Amniotic epithelial cell (primary cell): ENCODE measurements around the gene NFIC.
"Not testable (repeated sequence)": the region's sequence is repeated elsewhere in the genome, so short reads cannot be mapped to it uniquely, and the experiment has no call there.

Experiments
- DNase-seq: peaks from one replicate; pipeline ENCODE4 v3.0.0-alpha.2; 2010; ENCODE audit warnings: low read depth

NFIC gene

DNA sequence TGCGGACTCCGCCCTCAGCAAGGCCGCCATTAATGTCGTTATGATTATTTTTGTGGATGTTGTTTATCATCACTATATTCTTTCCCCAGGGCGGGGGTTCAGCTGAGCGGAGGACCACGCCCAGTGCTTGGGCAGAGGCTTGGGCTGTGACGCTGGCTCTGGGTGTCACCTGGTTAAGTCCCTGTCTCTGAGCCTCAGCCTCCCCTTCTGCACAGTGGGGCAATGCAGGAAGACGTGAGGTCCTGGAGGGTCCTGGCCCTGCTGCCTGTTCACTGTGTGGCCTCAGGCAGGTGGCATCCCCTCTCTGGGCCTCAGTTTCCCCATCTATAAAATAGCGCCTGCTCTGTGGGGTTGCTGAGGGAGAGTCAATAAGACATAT lies 32.5 kb downstream of the NFIC start:
- no peak for DNase-seq

GRCh38 chr19:3399311-3399710 lies 32.9 kb downstream of the NFIC start:
- not testable (repeated sequence) for DNase-seq

- DNase-seq: no peak
These were observed 34.8 kb downstream of the NFIC start for GRCh38 chr19:3401004-3401768.

DNA sequence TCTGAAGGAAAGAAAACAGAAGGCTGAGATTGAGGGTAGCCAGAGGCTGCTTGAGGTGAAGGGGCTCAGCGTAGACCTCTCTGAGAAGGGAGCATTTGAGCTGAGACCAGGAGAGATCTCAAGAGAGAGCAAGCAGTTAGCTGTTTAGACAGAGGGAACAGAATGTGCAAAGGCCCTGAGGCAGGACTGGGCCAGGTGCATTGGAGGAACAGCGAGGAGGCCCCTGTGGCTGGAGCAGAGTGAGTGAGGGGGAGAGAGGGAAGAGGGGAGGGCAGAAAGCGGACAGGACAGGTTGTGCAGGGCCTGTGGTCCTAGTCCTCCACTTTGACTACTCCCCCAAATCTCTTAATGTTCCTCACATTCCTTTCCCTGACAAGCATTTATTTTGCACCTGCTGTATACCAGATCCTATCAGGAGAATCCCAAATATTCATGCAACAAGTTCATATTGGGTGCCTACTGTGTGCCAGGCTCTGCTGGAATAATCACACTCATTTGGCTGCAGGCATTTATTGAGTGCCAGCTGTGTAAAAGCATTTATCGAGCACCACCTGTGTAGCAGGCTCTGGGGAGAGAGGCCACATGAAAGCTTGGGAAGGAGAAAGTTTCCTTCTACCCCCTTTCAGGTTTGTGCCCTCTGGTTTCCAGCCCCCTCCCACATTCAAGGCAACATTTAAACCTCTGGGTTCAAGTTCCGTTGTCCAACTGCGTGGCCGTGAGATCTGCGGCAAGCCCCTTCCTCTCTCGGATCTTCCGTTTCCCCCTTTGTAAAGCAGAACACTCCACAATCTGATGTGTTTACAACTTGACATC lies 36.5 kb downstream of the NFIC start:
- no peak for DNase-seq

DNA sequence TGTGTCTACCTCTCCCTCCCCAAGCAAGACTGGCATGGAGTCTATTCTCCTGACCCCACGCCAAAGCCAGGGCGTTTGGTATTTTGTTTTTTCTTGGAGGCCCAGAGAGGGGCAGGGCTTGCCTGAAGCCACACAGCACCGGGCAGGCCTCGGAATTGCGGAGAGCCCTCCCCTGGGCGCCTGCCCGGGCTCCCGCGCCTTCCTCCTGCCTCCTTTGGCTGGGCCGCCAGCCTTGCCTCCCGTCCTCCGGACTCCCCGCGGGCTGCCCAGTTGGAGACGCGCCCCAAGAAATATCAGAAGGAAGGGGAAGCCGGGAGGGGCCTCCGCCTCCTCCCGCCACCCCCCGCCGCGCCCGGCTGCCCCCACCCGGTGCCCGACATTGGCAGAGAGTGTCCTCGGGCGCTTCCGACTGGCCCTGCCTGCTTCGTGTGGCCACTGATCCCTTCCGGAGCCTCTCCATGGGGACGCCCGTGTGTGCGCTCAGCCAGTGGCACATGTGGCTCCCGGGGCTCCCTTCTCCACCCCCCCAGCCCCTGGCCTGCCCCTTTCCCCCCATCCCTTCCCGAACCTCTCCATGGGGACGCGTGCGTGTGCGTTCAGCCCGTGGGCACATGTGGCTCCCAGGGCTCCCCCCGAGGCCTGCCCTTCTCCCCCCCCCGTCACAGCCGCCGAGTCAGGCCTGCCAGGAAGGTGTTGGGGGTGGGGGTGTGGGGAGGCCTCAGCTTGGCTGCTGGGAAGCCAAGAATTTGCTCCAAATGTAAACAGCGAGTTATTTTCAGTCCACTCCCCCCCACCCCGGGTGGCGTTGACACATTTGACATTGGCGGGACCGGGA lies 37.3 kb downstream of the NFIC start:
- DNase-seq: peak; percentile 83

- DNase-seq: peak; percentile 54
These were observed 38.2 kb downstream of the NFIC start for GRCh38 chr19:3404324-3405260.

DNA sequence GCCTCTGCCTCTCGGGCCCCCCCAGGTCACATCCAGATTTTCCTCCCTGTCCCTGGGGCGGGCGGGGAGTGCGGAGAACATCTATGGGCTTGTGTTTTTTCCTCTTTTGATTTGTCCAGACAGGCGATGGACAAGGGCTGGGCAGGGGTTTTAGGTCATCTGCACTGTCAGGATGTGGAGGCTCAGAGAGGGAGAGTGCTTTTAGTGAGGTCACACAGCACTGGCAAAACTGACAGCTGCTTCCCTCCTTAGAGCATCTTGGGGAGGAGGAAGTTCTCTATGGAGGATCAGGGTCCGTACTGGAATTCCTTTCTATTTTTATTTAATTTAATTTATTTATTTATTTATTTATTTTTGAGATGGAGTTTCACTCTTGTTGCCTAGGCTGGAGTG lies 38.9 kb downstream of the NFIC start:
- DNase-seq: no peak

GRCh38 chr19:3406571-3407111 lies 40.3 kb downstream of the NFIC start:
- no peak for DNase-seq

- DNase-seq: no peak
These were observed 41.5 kb downstream of the NFIC start for GRCh38 chr19:3407556-3408516.

- no peak for DNase-seq
These were observed 42.6 kb downstream of the NFIC start for GRCh38 chr19:3408996-3409345.

GRCh38 chr19:3409346-3410064 lies 43.1 kb downstream of the NFIC start:
- no peak for DNase-seq

DNA sequence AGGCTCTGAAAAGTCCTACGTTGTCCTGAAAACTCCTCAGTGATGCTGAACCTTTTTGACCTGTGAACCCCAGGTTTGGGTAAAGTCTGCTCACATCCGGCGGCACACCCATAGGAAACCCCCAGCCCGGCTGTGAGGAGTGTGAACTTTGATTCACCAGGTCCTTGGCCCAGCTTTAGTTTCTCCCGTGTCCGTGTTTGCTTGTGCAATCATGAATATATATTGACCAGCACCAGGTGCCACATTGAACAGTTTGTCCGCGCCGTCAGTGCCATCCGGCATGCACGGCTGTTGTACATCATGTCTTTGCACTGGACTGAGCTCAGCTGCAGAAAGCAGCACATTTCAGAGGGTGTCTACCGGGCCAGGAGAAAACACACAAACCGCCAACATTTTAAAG lies 45.3 kb downstream of the NFIC start:
- no peak for DNase-seq

- DNase-seq: no peak
These were observed 45.7 kb downstream of the NFIC start for GRCh38 chr19:3412066-3412465.

- no peak for DNase-seq
These were observed 47.5 kb downstream of the NFIC start for GRCh38 chr19:3413796-3414327.

- DNase-seq: no peak
These were observed 49.3 kb downstream of the NFIC start for GRCh38 chr19:3415695-3416094.

DNA sequence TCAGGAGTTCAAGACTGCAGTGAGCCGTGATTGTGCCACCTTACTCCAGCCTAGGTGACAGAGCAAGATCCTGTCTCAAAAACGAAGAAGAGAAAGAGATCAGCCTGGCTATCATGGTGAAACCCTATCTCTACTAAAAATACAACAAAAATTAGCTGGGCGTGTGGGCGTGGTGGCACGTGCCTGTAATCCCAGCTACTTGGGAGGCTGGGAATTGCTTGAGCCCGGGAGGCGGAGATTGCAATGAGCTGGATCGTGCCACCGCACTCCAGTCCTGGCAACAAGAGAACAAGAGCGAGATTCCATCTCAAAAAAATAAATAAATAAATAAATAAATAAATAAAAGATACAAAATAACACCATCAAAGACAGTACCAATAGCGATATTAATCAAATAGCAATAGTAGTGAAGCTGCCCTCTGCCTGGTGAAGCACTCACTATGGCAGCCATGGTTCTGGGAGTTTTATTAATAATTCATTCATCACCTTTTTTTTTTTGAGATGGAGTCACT lies 53.9 kb downstream of the NFIC start:
- no peak for DNase-seq

GRCh38 chr19:3420909-3421619 lies 54.7 kb downstream of the NFIC start:
- no peak for DNase-seq

DNA sequence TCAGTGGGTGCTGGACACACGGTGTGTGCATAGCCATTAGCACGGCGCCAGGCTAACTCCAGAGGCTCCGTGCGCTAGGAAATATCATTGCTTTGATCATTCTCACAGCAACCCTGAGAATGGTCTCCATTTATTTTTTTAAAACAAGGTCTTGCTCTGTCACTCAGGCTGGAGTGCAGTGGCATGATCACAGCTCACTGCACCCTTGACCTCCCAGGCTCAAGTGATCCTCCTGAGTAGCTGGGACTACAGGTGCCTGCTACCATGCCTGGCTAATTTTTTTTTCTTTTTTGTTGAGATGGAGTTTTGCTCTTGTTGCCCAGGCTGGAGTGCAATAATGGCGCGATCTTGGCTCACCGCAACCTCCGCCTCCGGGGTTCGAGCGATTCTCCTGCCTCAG lies 55.3 kb downstream of the NFIC start:
- DNase-seq: not testable (repeated sequence)
